ENCODE data around the gene ETV6. TPM values are rescaled to one million over a fixed set of nuclear protein-coding genes. Genes with fewer than 3 reads are reported as not detected.

The ETV6 gene
- polyA plus RNA-seq, 1 donor (not counting 4 experiments of a cell fraction or from before 2014, with no cell fraction given): 5.3 TPM

DNA sequence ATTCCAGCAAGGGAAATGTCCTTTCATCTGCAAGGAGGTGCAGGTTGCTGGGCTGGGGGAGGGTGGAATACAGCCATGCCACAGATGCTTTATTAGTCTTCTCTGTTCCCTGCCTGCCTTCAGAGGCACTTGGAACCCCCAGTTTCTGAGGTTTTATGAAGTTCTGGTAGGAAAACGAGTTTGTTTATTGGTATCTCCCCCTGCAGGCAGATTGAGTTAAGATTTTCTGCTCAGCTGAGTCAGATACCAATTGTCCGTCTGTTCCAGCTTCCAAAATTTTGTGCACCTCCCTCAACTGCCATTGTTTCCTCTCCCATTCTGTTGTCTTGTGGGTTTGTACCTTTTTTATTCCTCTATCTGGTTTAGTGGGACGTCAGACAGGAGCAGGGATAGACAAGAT is 155.6 kb downstream of the ETV6 start:
- Histone ChIP-seq H4K20me1 (ENCODE audit: control insufficient read depth, extremely low read depth, insufficient read depth, low read length) (no peaks in the 10 kb centered on the region), H3K27ac (ENCODE audit: control insufficient read depth, insufficient read depth, low read length) (no peak overlapping the region), H3K4me1 (ENCODE audit: control insufficient read depth, extremely low read depth, insufficient read depth, low read length) (peaks cover 12% of the 10 kb centered on the region), H3K9me3 (ENCODE audit: control insufficient read depth, low read depth, low read length) (no peaks in the 10 kb centered on the region), H3K9me1 (ENCODE audit: control insufficient read depth, extremely low read depth, insufficient read depth, low read length) (no peaks in the 10 kb centered on the region), H3K79me2 (ENCODE audit: control insufficient read depth, insufficient read depth, low read length) (no peaks in the 10 kb centered on the region), H3K9ac (ENCODE audit: control insufficient read depth, extremely low read depth, insufficient read depth, low read length) (no peak overlapping the region), H3K36me3 (ENCODE audit: control insufficient read depth in 2 of 2, extremely low read depth in 1 of 2, insufficient read depth in 2 of 2, low read length in 2 of 2) (no peaks in the 10 kb centered on the region), H3K4me2 (ENCODE audit: control insufficient read depth, extremely low read depth, insufficient read depth, low read depth, low read length) (no peak overlapping the region), H3K4me3 (ENCODE audit: control insufficient read depth in 2 of 3, extremely low read depth in 1 of 3, insufficient read depth in 2 of 3, low read depth in 1 of 3, low read length in 3 of 3) (no peak overlapping the region), H2AFZ (ENCODE audit: control insufficient read depth, low read length) (no peak overlapping the region), H3K27me3 (ENCODE audit: control insufficient read depth, extremely low read depth, insufficient read depth, low read length) (no peaks in the 10 kb centered on the region)
- DNase-seq (ENCODE audit: low read depth, low spot score) (no peak), FAIRE-seq (no peak)
- dilution Hi-C loops (cut with MboI; ENCODE audit: extremely low pct_ligation_motif_present, low sequenced_read_pairs): no loop called here
- TF ChIP-seq, protein P1, sequence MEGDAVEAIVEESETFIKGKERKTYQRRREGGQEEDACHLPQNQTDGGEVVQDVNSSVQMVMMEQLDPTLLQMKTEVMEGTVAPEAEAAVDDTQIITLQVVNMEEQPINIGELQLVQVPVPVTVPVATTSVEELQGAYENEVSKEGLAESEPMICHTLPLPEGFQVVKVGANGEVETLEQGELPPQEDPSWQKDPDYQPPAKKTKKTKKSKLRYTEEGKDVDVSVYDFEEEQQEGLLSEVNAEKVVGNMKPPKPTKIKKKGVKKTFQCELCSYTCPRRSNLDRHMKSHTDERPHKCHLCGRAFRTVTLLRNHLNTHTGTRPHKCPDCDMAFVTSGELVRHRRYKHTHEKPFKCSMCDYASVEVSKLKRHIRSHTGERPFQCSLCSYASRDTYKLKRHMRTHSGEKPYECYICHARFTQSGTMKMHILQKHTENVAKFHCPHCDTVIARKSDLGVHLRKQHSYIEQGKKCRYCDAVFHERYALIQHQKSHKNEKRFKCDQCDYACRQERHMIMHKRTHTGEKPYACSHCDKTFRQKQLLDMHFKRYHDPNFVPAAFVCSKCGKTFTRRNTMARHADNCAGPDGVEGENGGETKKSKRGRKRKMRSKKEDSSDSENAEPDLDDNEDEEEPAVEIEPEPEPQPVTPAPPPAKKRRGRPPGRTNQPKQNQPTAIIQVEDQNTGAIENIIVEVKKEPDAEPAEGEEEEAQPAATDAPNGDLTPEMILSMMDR (optimal IDR thresholded peaks at IDR 0.05 in 1 of 3, IDR thresholded peaks at IDR 0.05 in 1 of 3, conservative IDR thresholded peaks at IDR 0.05 in 1 of 3; ENCODE audit: extremely low read depth in 1 of 3, insufficient read depth in 2 of 3, low read length in 3 of 3): peak; percentile 3 to 18 (median 6)
- no peak for TF ChIP-seq EZH2 (IDR thresholded peaks at IDR 0.05; ENCODE audit: low read length)

DNA sequence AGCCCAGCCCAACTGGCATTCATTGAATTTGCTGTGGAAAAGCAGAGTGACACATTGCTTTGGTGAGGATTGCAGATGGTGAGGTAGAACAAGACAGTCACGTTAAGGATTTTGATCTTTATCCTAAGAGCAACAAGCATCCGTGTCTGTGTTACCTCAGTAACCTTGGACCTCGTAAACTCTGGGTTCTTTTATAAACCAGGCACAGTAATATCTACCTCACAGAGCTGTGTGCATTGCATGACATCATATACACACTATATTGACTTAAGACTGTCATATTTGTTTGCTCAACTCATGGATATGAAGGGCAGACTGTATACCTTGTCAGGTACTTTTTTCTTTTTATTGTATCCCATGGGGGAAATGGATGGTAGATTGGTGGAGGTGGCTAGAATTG is 156.2 kb downstream of the ETV6 start:
- Histone ChIP-seq H3K9me1 (ENCODE audit: control insufficient read depth, extremely low read depth, insufficient read depth, low read length) (no peaks in the 10 kb centered on the region), H2AFZ (ENCODE audit: control insufficient read depth, low read length) (no peak overlapping the region), H4K20me1 (ENCODE audit: control insufficient read depth, extremely low read depth, insufficient read depth, low read length) (no peaks in the 10 kb centered on the region), H3K36me3 (ENCODE audit: control insufficient read depth in 2 of 2, extremely low read depth in 1 of 2, insufficient read depth in 2 of 2, low read length in 2 of 2) (no peaks in the 10 kb centered on the region), H3K27me3 (ENCODE audit: control insufficient read depth, extremely low read depth, insufficient read depth, low read length) (no peaks in the 10 kb centered on the region), H3K4me1 (ENCODE audit: control insufficient read depth, extremely low read depth, insufficient read depth, low read length) (peaks cover 12% of the 10 kb centered on the region), H3K79me2 (ENCODE audit: control insufficient read depth, insufficient read depth, low read length) (no peaks in the 10 kb centered on the region), H3K27ac (ENCODE audit: control insufficient read depth, insufficient read depth, low read length) (no peak overlapping the region), H3K9me3 (ENCODE audit: control insufficient read depth, low read depth, low read length) (no peaks in the 10 kb centered on the region), H3K4me3 (ENCODE audit: control insufficient read depth in 2 of 3, extremely low read depth in 1 of 3, insufficient read depth in 2 of 3, low read depth in 1 of 3, low read length in 3 of 3) (no peak overlapping the region), H3K4me2 (ENCODE audit: control insufficient read depth, extremely low read depth, insufficient read depth, low read depth, low read length) (no peak overlapping the region), H3K9ac (ENCODE audit: control insufficient read depth, extremely low read depth, insufficient read depth, low read length) (no peak overlapping the region)
- TF ChIP-seq, protein P1 (optimal IDR thresholded peaks at IDR 0.05 in 1 of 3, IDR thresholded peaks at IDR 0.05 in 1 of 3, conservative IDR thresholded peaks at IDR 0.05 in 1 of 3; ENCODE audit: extremely low read depth in 1 of 3, insufficient read depth in 2 of 3, low read length in 3 of 3): no peak
- no peak for TF ChIP-seq EZH2 (IDR thresholded peaks at IDR 0.05; ENCODE audit: low read length)
- dilution Hi-C loops (cut with MboI; ENCODE audit: extremely low pct_ligation_motif_present, low sequenced_read_pairs): no loop called here
- DNase-seq (ENCODE audit: low read depth, low spot score) (no peak), FAIRE-seq (peak; percentile 77)
